Ascending aorta (tissue), 2 donors: ENCODE measurements around the gene ENTPD5. TPM values are rescaled to one million over a fixed set of nuclear protein-coding genes. Genes with fewer than 3 reads are reported as not detected.

Experiments
- DNase-seq, 2 donors: peaks; one replicate each; pipeline ENCODE4 v3.0.0-alpha.2; 2019; ENCODE audit warnings: low spot score in 2 of 2
- H3K27ac ChIP-seq, 2 donors: fragments of 200-600 bp; sonication (generic); one replicate each; pipeline ENCODE4 v1.5.1; 2016 to 2017; ENCODE audit warnings: mild to moderate bottlenecking in 1 of 2
- H3K27me3 ChIP-seq: fragments of 200-600 bp; sonication (generic); one replicate; pipeline ENCODE4 v1.5.1; 2017
- H3K36me3 ChIP-seq, 2 donors: fragments of 200-600 bp; sonication (generic); one replicate each; pipeline ENCODE4 v1.5.1; 2016
- H3K4me1 ChIP-seq, 2 donors: fragments of 200-600 bp; sonication (generic); one replicate each; pipeline ENCODE4 v1.5.1; 2016 to 2017; ENCODE audit warnings: mild to moderate bottlenecking in 1 of 2
- H3K4me3 ChIP-seq, 2 donors: fragments of 200-600 bp; sonication (generic); one replicate each; pipeline ENCODE4 v1.5.1; 2016 to 2017; ENCODE audit warnings: mild to moderate bottlenecking in 1 of 2
- H3K9me3 ChIP-seq, 2 donors: fragments of 200-600 bp; sonication (generic); one replicate each; pipeline ENCODE4 v1.5.1; 2016
- CTCF ChIP-seq, 3 experiments: fragments of 200-600 bp in 2 of 3; fragments of 450-650 bp in 1 of 3; sonication (generic) in 2 of 3; IDR thresholded peaks; one replicate each; pipeline ENCODE4 v1.5.1; 2016 to 2019; ENCODE audit warnings: antibody characterized with exemption in 3 of 3, mild to moderate bottlenecking in 1 of 3, moderate library complexity in 1 of 3
- intact Hi-C: fragments of 100-400 bp; cut with DNase I; formaldehyde crosslinking; loops from one replicate; pipeline ENCODE4 v1.15.1; 2023
- total RNA-seq: library from RNA; depleted of rRNA; stranded (reverse); fragments of >200 nt; gene quantifications from one replicate; pipeline ENCODE4 v1.1.0, GENCODE V29; 2016

ENTPD5 gene
- total RNA-seq, 1 donor from 2014 or later, result 2.6 TPM

DNA sequence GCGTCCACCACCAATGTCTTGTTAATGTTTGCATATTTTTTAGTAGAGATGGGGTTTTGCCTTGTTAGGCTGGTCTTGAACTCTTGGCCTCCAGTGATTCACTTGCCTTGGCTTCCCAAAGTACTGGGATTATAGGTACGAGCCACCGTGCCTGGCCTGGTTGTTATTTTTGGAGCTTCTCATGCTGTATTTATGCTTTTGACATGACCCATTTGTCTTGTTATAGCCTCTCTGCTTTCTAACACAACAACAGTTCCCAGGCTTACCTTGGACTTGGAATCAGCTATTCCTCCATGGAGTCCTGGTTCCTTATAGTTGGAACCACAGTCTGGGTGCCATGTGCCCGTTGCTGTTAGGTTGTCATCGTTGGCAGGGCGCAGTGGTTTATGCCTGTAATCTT is 102.8 kb downstream of the ENTPD5 start:
- no peak for TF ChIP-seq CTCF (IDR thresholded peaks at IDR 0.05)
- no peak overlapping the region for H3K4me3 ChIP-seq
- no peaks in the 10 kb centered on the region for H3K4me1 ChIP-seq
- no peaks in the 10 kb centered on the region for H3K9me3 ChIP-seq
- intact Hi-C loops, result no loop called here
- H3K36me3 ChIP-seq, result peaks cover 32 to 72% of the 10 kb centered on the region in 2 donors
- no peak for DNase-seq
- H3K27ac ChIP-seq, result no peak overlapping the region
- H3K27me3 ChIP-seq, result no peaks in the 10 kb centered on the region

DNA sequence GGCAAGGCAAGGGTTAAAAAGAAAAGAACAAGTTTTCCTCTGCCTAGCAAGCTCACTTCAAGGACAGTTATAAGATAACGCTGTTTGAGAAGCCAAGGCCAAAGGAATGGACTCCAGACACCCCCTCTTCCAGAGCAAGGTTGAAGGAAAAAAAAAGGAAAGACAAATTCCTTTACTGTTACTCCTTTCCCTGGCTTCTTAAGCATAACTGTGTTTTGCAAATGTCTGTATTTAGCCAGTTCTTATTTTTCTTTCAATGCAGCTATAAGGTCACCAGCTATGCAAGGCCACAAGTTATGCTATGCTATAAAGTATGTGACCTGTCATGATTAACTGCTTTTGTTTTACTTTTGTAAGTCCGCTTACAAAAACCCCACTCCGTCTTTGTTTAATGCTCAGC is 105.8 kb downstream of the ENTPD5 start:
- Histone ChIP-seq H3K27ac (no peak overlapping the region), H3K27me3 (no peaks in the 10 kb centered on the region), H3K9me3 (no peaks in the 10 kb centered on the region), H3K36me3 (peaks cover 45 to 78% of the 10 kb centered on the region in 2 donors), H3K4me3 (no peak overlapping the region), H3K4me1 (no peaks in the 10 kb centered on the region)
- no peak for TF ChIP-seq CTCF (IDR thresholded peaks at IDR 0.05)
- no peak for DNase-seq
- intact Hi-C loops, result no loop called here

DNA sequence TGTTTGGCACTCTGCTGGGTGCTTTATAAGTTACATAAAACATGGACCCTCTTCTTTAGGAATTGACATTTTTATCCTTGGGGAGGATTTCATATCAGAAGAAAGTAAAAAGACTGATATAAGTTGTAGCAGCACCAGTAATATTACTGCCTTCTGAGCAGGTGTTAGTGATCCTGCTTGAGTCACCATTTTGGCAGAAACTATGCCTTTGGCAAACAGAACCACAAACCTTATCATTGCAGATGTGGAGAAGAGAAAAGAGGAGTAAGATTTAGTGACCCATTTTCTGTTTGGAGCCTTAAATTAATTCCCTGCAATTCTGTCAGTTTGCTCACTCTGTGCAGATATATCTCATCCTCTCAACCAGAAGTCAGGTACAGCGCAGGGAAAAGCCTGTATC is 109.4 kb downstream of the ENTPD5 start:
- Histone ChIP-seq H3K27ac (no peak overlapping the region), H3K4me3 (no peak overlapping the region), H3K4me1 (no peaks in the 10 kb centered on the region), H3K9me3 (no peaks in the 10 kb centered on the region), H3K27me3 (no peaks in the 10 kb centered on the region), H3K36me3 (peaks cover 72 to 97% of the 10 kb centered on the region in 2 donors)
- intact Hi-C loops, result no loop called here
- DNase-seq, result no peak
- no peak for TF ChIP-seq CTCF (IDR thresholded peaks at IDR 0.05)

Other genes with a start within 250 kb of the ENTPD5 start
- 2.3 TPM for gene PTGR2, start 167.5 kb downstream of the ENTPD5 start, total RNA-seq
- gene ZNF410, start 132.4 kb downstream of the ENTPD5 start, total RNA-seq, result 33.6 TPM
- gene FAM161B, start 69.2 kb downstream of the ENTPD5 start, total RNA-seq, result 0.53 TPM
- 6.7 TPM for gene COQ6, start 69.0 kb downstream of the ENTPD5 start, total RNA-seq
- 16.2 TPM for gene BBOF1, start 61 bp upstream of the ENTPD5 start, total RNA-seq
- gene ALDH6A1, start 65.2 kb upstream of the ENTPD5 start, total RNA-seq, result 4.9 TPM
- gene LIN52, start 65.7 kb upstream of the ENTPD5 start, total RNA-seq, result 1.1 TPM
- gene VSX2, start 220.2 kb upstream of the ENTPD5 start, total RNA-seq, result not detected